HEK293 (cell line): ENCODE results near the gene C22orf15.

ENCODE experiments used
- CTCF ChIA-PET: fragments of 350-600 bp; formaldehyde crosslinking; extraction: SDS; loops from one replicate; lab custom pipeline; 2021; ENCODE audit warnings: antibody characterized with exemption; lab: Yijun Ruan, JAX
- POLR2A ChIA-PET: fragments of 300-600 bp; formaldehyde crosslinking; extraction: SDS; loops from one replicate; lab custom pipeline; 2020; ENCODE audit warnings: antibody characterized with exemption, inconsistent platforms; lab: Yijun Ruan, JAX
- H3K27ac ChIP-seq: fragments of 200-500 bp; sonication (Bioruptor generic); 2 replicates; pipeline ENCODE4 v1.5.1; 2014; ENCODE audit warnings: low read depth, low read length, control low read depth, inconsistent platforms; ENCODE audit errors: extremely low read depth
- H3K36me3 ChIP-seq, 2 experiments: fragments of 200-500 bp in 1 of 2; sonication (Bioruptor generic) in 1 of 2; 1 replicate in 1 of 2; 2 replicates in 1 of 2; pipeline ENCODE4 v1.5.1; 2014 to 2017; ENCODE audit warnings: inconsistent platforms in 2 of 2, low read length in 2 of 2; ENCODE audit not compliant: control insufficient read depth in 2 of 2, insufficient read depth in 1 of 2
- H3K4me1 ChIP-seq: fragments of 200-500 bp; sonication (Bioruptor generic); 2 replicates; pipeline ENCODE4 v1.5.1; 2014; ENCODE audit warnings: mild to moderate bottlenecking, low read length, inconsistent platforms; ENCODE audit not compliant: control insufficient read depth, insufficient read depth
- H3K4me3 ChIP-seq: 2 replicates; pipeline ENCODE4 v1.5.1; 2011; ENCODE audit warnings: low read depth, mild to moderate bottlenecking, control low read depth, low read length, moderate library complexity
- H3K9me3 ChIP-seq: fragments of 200-500 bp; sonication (Bioruptor generic); 2 replicates; pipeline ENCODE4 v1.5.1; 2014; ENCODE audit warnings: low read depth, low read length, inconsistent platforms; ENCODE audit not compliant: control insufficient read depth, insufficient read depth
- FEZF1 ChIP-seq: fragments of 450-650 bp; formaldehyde crosslinking; IDR thresholded peaks from 2 replicates; pipeline ENCODE4 v1.5.1; 2016; ENCODE audit warnings: missing biosample characterization, missing genetic modification characterization
- GLIS1 ChIP-seq: fragments of 450-650 bp; formaldehyde crosslinking; IDR thresholded peaks from 2 replicates; pipeline ENCODE4 v1.5.1; 2016; ENCODE audit warnings: missing biosample characterization, missing genetic modification characterization
- HOXC10 ChIP-seq: sonication (generic); formaldehyde crosslinking; IDR thresholded peaks from 2 replicates; pipeline ENCODE4 v1.8.1; 2023; ENCODE audit warnings: mild to moderate bottlenecking, missing genetic modification reagents
- SP2 ChIP-seq: fragments of 450-650 bp; formaldehyde crosslinking; IDR thresholded peaks from 2 replicates; pipeline ENCODE4 v1.5.1; 2016; ENCODE audit warnings: missing biosample characterization, missing genetic modification characterization
- ZBTB17 ChIP-seq: fragments of 450-650 bp; formaldehyde crosslinking; IDR thresholded peaks from 2 replicates; pipeline ENCODE4 v1.5.1; 2016; ENCODE audit warnings: missing biosample characterization, missing genetic modification characterization
- ZBTB48 ChIP-seq: fragments of 450-650 bp; formaldehyde crosslinking; IDR thresholded peaks from 2 replicates; pipeline ENCODE4 v1.5.1; 2016; ENCODE audit warnings: missing biosample characterization, missing genetic modification characterization
- ZBTB49 ChIP-seq: fragments of 450-650 bp; formaldehyde crosslinking; IDR thresholded peaks from 2 replicates; pipeline ENCODE4 v1.5.1; 2016; ENCODE audit warnings: missing biosample characterization, missing genetic modification characterization, low read depth
- ZFP41 ChIP-seq: fragments of 450-650 bp; formaldehyde crosslinking; IDR thresholded peaks from 2 replicates; pipeline ENCODE4 v1.5.1; 2016; ENCODE audit warnings: missing biosample characterization, missing genetic modification characterization, borderline replicate concordance
- ZNF18 ChIP-seq: fragments of 450-650 bp; formaldehyde crosslinking; IDR thresholded peaks from 2 replicates; pipeline ENCODE4 v1.5.1; 2016; ENCODE audit warnings: missing biosample characterization, missing genetic modification characterization
- ZNF280D ChIP-seq: fragments of 450-650 bp; formaldehyde crosslinking; IDR thresholded peaks from 2 replicates; pipeline ENCODE4 v1.5.1; 2016; ENCODE audit warnings: missing biosample characterization, missing genetic modification characterization
- ZNF37A ChIP-seq: fragments of 450-650 bp; IDR thresholded peaks from 2 replicates; pipeline ENCODE4 v1.5.1; 2018; ENCODE audit warnings: missing biosample characterization, missing genetic modification characterization
- ZNF398 ChIP-seq: fragments of 450-650 bp; formaldehyde crosslinking; IDR thresholded peaks from 2 replicates; pipeline ENCODE4 v1.5.1; 2017; ENCODE audit warnings: missing biosample characterization, missing genetic modification characterization
- ZNF404 ChIP-seq: fragments of 450-650 bp; formaldehyde crosslinking; IDR thresholded peaks from 2 replicates; pipeline ENCODE4 v1.5.1; 2017; ENCODE audit warnings: missing biosample characterization, missing genetic modification characterization
- ZNF426 ChIP-seq: fragments of 450-650 bp; formaldehyde crosslinking; IDR thresholded peaks from 2 replicates; pipeline ENCODE4 v1.5.1; 2017; ENCODE audit warnings: missing biosample characterization, missing genetic modification characterization, mild to moderate bottlenecking, inconsistent platforms, moderate library complexity
- ZNF571 ChIP-seq: fragments of 450-650 bp; formaldehyde crosslinking; IDR thresholded peaks from 2 replicates; pipeline ENCODE4 v1.5.0; 2017; ENCODE audit warnings: missing biosample characterization, missing genetic modification characterization
- ZNF623 ChIP-seq: fragments of 450-650 bp; formaldehyde crosslinking; IDR thresholded peaks from 2 replicates; pipeline ENCODE4 v1.5.1; 2016; ENCODE audit warnings: missing biosample characterization, missing genetic modification characterization
- ZNF664 ChIP-seq: fragments of 450-650 bp; formaldehyde crosslinking; IDR thresholded peaks from 2 replicates; pipeline ENCODE4 v1.5.1; 2016; ENCODE audit warnings: missing biosample characterization, missing genetic modification characterization
- ZNF747 ChIP-seq: fragments of 450-650 bp; formaldehyde crosslinking; IDR thresholded peaks from 2 replicates; pipeline ENCODE4 v1.5.1; 2016; ENCODE audit warnings: missing biosample characterization, missing genetic modification characterization
- ZSCAN18 ChIP-seq: fragments of 450-650 bp; formaldehyde crosslinking; IDR thresholded peaks from 2 replicates; pipeline ENCODE4 v1.5.1; 2016; ENCODE audit warnings: missing biosample characterization, missing genetic modification characterization
- ZXDB ChIP-seq: fragments of 450-650 bp; formaldehyde crosslinking; IDR thresholded peaks from 2 replicates; pipeline ENCODE4 v1.5.1; 2016; ENCODE audit warnings: missing biosample characterization, missing genetic modification characterization

The C22orf15 gene

GRCh38 chr22:23762842-23763578 lies at the start of gene C22orf15:
Gene C22orf15, plus strand, starts transcription at chr22:23762990. Its CDS starts 317 bp downstream, at chr22:23763307.
- no peak within 1 kb of the TSS for H3K4me3 ChIP-seq
- TF ChIP-seq FEZF1 (0 out of 2 replicates have a peak, but pooled peaks have one; percentile 23), SP2 (tag by site-specific recombination) (peak; percentile 24; the same call in 1 of the 2 replicates), HOXC10 (CRISPR knock-in tag) (no peak), ZXDB (tag by site-specific recombination) (no peak), ZNF623 (no peak), ZNF280D (tag by site-specific recombination) (no peak), ZNF37A (tag by site-specific recombination) (no peak), ZBTB48 (tag by site-specific recombination) (peak; percentile 37; the same call in 1 of the 2 replicates), ZNF18 (tag by site-specific recombination) (no peak), ZBTB49 (tag by site-specific recombination) (no peak), ZNF404 (tag by site-specific recombination) (no peak), ZSCAN18 (no peak), ZNF571 (tag by site-specific recombination) (no peak), GLIS1 (tag by site-specific recombination) (0 out of 2 replicates have a peak, but pooled peaks have one; percentile 9), ZBTB17 (tag by site-specific recombination) (0 out of 2 replicates have a peak, but pooled peaks have one; percentile 22), ZNF426 (tag by site-specific recombination) (no peak), ZNF664 (tag by site-specific recombination) (no peak), ZFP41 (tag by site-specific recombination) (no peak), ZNF747 (tag by site-specific recombination) (no peak), ZNF398 (tag by site-specific recombination) (peak; percentile 11; the same call in 1 of the 2 replicates)
- ChIA-PET POLR2A (interaction anchor here (0.6 kb wide), 1 partner anchor 254 kb away, joined by 4 read pairs; no protein-coding TSS in a partner anchor), CTCF (interaction anchor here (1.3 kb wide), 1 partner anchor 86 kb away, joined by 4 read pairs; no protein-coding TSS in a partner anchor)
- H3K4me1 ChIP-seq, result no peaks in the 10 kb centered on the region
- no peaks in the 10 kb centered on the region for H3K9me3 ChIP-seq
- no peak within 1 kb of the TSS for H3K27ac ChIP-seq
- H3K36me3 ChIP-seq, result peaks cover 0 to 24% of the 10 kb centered on the region in 2 experiments; a peak in 1 of 3 replicates
